Measurements from ENCODE around the gene KRT32. TPM values are rescaled to one million over a fixed set of nuclear protein-coding genes. Genes with fewer than 3 reads are reported as not detected.

The KRT32 gene
- total RNA-seq, 2 donors from 2014 or later: not detected

DNA sequence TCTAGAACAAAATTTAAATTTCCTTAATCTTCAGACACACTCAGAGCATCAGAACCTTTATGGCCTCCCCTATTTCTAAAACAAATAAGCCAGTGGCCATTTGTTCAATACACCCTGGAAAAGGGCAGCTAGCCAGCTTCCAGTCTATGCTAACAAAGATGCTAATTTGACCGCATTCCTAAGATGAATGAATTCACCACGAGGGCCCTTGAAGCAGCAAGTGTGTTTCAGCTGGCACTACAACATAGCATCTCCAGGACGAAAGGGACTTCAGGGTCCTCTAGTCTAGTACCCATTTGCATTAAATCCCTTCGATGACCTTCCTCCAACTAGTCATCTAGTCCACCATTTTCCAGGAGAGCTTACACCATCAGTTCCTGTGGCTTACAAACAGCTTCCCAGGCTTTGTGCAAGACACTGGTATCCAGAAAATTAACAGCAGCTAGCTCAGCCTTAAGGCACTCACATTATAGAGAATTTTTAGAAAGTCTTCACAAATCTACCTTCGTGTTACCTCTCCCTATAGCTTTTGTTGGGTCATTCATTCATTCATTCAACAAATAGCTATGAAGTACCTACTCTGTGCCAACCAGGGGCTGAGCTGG lies 53.7 kb downstream of the KRT32 start:
- Mint-ChIP-seq H3K36me3 (ENCODE audit: insufficient read depth in 2 of 2) (no peaks in the 10 kb centered on the region), H3K27ac (no peak overlapping the region), H3K27me3 (ENCODE audit: low read depth) (no peaks in the 10 kb centered on the region), H3K4me3 (no peak overlapping the region), H3K4me1 (ENCODE audit: low read depth) (peaks cover 7% of the 10 kb centered on the region), H3K9me3 (no peaks in the 10 kb centered on the region)
- DNase-seq (no peak), ATAC-seq (replicated peaks in 1 of 2) (no peak)

DNA sequence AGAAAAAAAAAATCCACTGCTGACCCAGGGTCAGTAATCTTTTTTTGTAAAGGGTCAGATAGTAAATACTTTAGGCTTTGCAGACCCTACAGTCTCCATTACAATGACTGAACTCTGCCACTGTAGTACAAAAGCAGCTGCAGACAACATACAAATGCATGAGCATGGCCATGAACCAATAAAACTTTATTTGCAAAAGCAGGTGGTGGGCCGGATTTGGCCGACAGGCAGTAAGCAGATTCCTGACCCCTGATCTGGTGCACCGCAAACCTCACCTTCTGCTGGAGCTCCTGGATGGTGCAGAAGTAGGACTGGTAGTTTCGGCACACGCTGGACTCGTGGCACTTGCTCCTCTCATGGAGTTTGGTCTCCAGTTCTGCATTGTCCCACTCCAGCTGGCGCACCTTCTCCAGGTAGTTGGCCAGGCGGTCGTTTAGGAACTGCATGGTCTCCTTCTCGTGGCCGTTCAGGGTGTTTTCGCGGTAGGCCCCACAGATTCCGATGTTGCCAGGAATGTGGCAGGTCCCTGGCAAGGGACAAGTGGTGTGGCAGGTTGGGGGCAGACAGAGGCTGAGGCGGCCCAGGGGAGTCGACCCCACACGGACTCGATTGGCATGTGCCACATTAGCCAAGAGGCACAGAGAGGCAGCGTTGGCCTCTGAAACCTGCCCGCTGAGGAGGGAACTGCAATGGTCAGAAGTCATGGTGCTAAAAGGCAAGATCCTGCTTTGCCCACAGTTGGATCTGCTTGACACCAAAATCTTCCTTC lies 55.9 kb downstream of the KRT32 start:
- no peak overlapping the region for H3K4me3 Mint-ChIP-seq
- H3K27me3 Mint-ChIP-seq (ENCODE audit: low read depth): no peaks in the 10 kb centered on the region
- H3K27ac Mint-ChIP-seq: no peak overlapping the region
- DNase-seq: no peak
- peaks cover 10% of the 10 kb centered on the region for H3K4me1 Mint-ChIP-seq (ENCODE audit: low read depth)
- no peaks in the 10 kb centered on the region for H3K36me3 Mint-ChIP-seq (ENCODE audit: insufficient read depth in 2 of 2)
- no peaks in the 10 kb centered on the region for H3K9me3 Mint-ChIP-seq
- no peak for ATAC-seq (replicated peaks in 1 of 2)

Other genes with a start within 250 kb of the KRT32 start
- not detected for gene KRTAP9-2, start 240.7 kb downstream of the KRT32 start, total RNA-seq
- not detected for gene KRTAP9-3, start 234.9 kb downstream of the KRT32 start, total RNA-seq
- gene KRTAP9-8, start 229.4 kb downstream of the KRT32 start, total RNA-seq: not detected
- gene KRTAP9-4, start 217.7 kb downstream of the KRT32 start, total RNA-seq: not detected
- not detected for gene KRTAP9-9, start 212.0 kb downstream of the KRT32 start, total RNA-seq
- gene KRTAP9-6, start 202.0 kb downstream of the KRT32 start, total RNA-seq: not detected
- gene KRTAP9-7, start 191.7 kb downstream of the KRT32 start, total RNA-seq: not detected
- gene KRTAP29-1, start 164.5 kb downstream of the KRT32 start, total RNA-seq: not detected
- not detected for gene KRTAP16-1, start 158.1 kb downstream of the KRT32 start, total RNA-seq
- gene KRTAP17-1, start 151.7 kb downstream of the KRT32 start, total RNA-seq: not detected
- gene KRT33A, start 116.6 kb downstream of the KRT32 start, total RNA-seq: not detected
- gene KRT33B, start 97.6 kb downstream of the KRT32 start, total RNA-seq: not detected
- not detected for gene KRT34, start 85.1 kb downstream of the KRT32 start, total RNA-seq
- not detected for gene KRT31, start 69.8 kb downstream of the KRT32 start, total RNA-seq
- not detected for gene KRT37, start 42.8 kb downstream of the KRT32 start, total RNA-seq
- gene KRT38, start 26.4 kb downstream of the KRT32 start, total RNA-seq: not detected
- gene KRT35, start 13.8 kb upstream of the KRT32 start, total RNA-seq: not detected
- gene KRT36, start 22.5 kb upstream of the KRT32 start, total RNA-seq: not detected
- gene KRT13, start 38.2 kb upstream of the KRT32 start, total RNA-seq: not detected
- not detected for gene KRT15, start 51.5 kb upstream of the KRT32 start, total RNA-seq
- gene KRT19, start 60.9 kb upstream of the KRT32 start, total RNA-seq: not detected
- gene KRT9, start 104.7 kb upstream of the KRT32 start, total RNA-seq: not detected
- gene KRT14, start 119.5 kb upstream of the KRT32 start, total RNA-seq: not detected
- gene KRT16, start 145.4 kb upstream of the KRT32 start, total RNA-seq: not detected
- under 1 TPM in 1 of 2 donors, not detected in 1; 0.63 TPM for gene KRT17, start 157.2 kb upstream of the KRT32 start, total RNA-seq
- 1,000 to 10,000 TPM; 2,404 to 2,458 TPM for gene EIF1, start 221.5 kb upstream of the KRT32 start, total RNA-seq
- not detected for gene GAST, start 244.9 kb upstream of the KRT32 start, total RNA-seq

All from activated T-cell treated with anti-CD3 and anti-CD28 coated beads, Interleukin-2, amount 50 U/mL, for 72 hours (primary cell).